Rectal smooth muscle tissue (tissue), 1 donor: ENCODE results near the gene BIRC2.

Source experiments
- H3K27ac ChIP-seq: one replicate; pipeline ENCODE4 v1.7.0; 2013; ENCODE audit warnings: low read depth, low read length, inconsistent platforms
- H3K27me3 ChIP-seq: one replicate; pipeline ENCODE4 v1.7.0; 2013; ENCODE audit warnings: low read length; ENCODE audit not compliant: control insufficient read depth, insufficient read depth
- H3K36me3 ChIP-seq: one replicate; pipeline ENCODE4 v1.7.0; 2013; ENCODE audit warnings: low read length; ENCODE audit not compliant: control insufficient read depth, insufficient read depth
- H3K4me1 ChIP-seq: one replicate; pipeline ENCODE4 v1.7.0; 2013; ENCODE audit warnings: low read length; ENCODE audit not compliant: control insufficient read depth, insufficient read depth
- H3K4me3 ChIP-seq: one replicate; pipeline ENCODE4 v1.7.0; 2013; ENCODE audit warnings: low read length
- H3K9ac ChIP-seq: one replicate; pipeline ENCODE4 v1.7.0; 2013; ENCODE audit warnings: low read length

BIRC2 gene

GRCh38 chr11:102416976-102417375 lies 70.0 kb downstream of the BIRC2 start:
- no peak overlapping the region for H3K9ac ChIP-seq
- peaks cover 2% of the 10 kb centered on the region for H3K4me1 ChIP-seq
- no peak overlapping the region for H3K4me3 ChIP-seq
- H3K27ac ChIP-seq: no peak overlapping the region
- H3K36me3 ChIP-seq: no peaks in the 10 kb centered on the region
- H3K27me3 ChIP-seq: no peaks in the 10 kb centered on the region

DNA sequence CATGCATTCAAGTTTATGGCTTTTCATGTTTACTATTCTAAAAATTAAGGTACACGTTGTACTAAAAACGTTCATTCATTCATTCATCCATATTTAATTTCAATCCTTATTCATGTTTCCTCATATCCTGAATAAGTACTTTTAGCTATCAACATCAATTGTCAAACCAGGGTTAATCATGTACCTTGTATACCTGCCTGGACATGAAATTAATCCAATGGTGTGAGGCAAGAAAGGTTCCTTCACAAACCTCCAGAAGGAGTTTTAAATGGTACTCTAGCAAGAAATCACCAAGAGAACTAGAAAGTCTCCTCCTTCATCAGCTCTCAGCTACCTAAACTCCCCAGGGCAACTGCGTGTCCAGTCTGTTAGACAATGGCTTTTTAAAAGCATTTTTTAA lies 72.2 kb downstream of the BIRC2 start:
- H3K4me1 ChIP-seq: peaks cover 8% of the 10 kb centered on the region
- no peaks in the 10 kb centered on the region for H3K27me3 ChIP-seq
- no peak overlapping the region for H3K4me3 ChIP-seq
- no peak overlapping the region for H3K9ac ChIP-seq
- no peaks in the 10 kb centered on the region for H3K36me3 ChIP-seq
- H3K27ac ChIP-seq: no peak overlapping the region

DNA sequence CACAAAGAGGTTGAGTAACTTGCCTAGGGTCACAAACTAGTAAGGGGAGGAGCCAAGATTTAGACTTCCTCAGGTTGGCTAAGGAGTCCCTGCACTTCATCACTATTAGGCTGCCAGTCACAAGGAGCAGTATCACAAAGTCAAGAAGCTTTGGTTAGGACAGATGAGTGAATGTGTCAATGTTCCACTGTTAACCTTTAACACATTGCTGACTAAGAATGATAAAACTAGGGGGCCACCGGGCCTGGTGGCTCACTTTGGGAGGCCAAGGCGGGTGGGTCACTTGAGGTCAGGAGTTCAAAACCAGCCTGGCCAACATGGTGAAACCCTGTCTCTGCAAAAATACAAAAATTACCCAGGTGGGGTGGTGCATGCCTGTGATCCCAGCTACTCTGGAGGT lies 73.5 kb downstream of the BIRC2 start:
- Histone ChIP-seq H3K27me3 (no peaks in the 10 kb centered on the region), H3K4me3 (no peak overlapping the region), H3K36me3 (no peaks in the 10 kb centered on the region), H3K9ac (no peak overlapping the region), H3K27ac (no peak overlapping the region), H3K4me1 (peaks cover 8% of the 10 kb centered on the region)

DNA sequence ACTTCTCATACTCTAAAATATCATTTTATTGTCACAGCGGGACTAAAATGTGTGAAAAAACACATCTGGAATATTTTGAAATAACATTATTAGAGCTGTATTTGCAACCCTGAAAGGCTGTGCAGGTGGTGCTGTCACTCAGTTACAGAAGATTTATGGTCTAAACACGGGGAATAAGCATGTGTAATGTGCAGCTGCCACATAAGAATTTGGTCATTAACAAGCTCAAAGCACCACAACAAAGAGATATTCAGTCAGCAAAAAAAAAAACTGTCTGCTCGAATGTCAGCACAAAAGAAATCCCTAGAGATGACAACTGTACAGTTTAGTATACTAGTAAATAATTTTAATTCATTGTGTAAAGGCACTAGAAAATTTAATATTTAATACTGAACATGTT lies 74.2 kb downstream of the BIRC2 start:
- H3K4me3 ChIP-seq: no peak overlapping the region
- no peaks in the 10 kb centered on the region for H3K36me3 ChIP-seq
- H3K4me1 ChIP-seq: peaks cover 8% of the 10 kb centered on the region
- H3K9ac ChIP-seq: no peak overlapping the region
- H3K27me3 ChIP-seq: no peaks in the 10 kb centered on the region
- H3K27ac ChIP-seq: no peak overlapping the region

GRCh38 chr11:102422817-102423712 lies 76.1 kb downstream of the BIRC2 start:
- H3K9ac ChIP-seq: no peak overlapping the region
- no peaks in the 10 kb centered on the region for H3K27me3 ChIP-seq
- H3K27ac ChIP-seq: peak overlapping the region; percentile 54
- H3K4me1 ChIP-seq: peaks cover 8% of the 10 kb centered on the region
- H3K4me3 ChIP-seq: no peak overlapping the region
- no peaks in the 10 kb centered on the region for H3K36me3 ChIP-seq

GRCh38 chr11:102423936-102424335 lies 76.9 kb downstream of the BIRC2 start:
- Histone ChIP-seq H3K9ac (no peak overlapping the region), H3K4me1 (peaks cover 8% of the 10 kb centered on the region)

DNA sequence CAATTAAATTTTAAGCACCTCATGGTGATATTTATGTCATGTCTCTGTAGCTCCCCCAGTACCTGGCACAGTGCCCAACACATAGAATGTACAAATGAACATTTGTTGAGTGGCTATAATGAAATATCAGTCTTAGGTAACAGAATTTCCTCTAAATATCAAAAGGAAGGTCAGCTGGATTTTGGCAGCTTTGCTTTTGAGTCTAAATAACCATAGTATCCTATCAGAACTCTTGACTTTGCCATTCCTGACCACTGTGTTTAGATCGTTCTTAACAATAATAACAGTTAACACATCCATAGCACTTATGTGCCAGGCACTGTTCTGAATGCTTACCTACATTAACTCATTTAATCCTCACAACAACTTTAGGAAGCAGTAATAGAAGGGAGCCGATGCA lies 79.0 kb downstream of the BIRC2 start:
- Histone ChIP-seq H3K36me3 (no peaks in the 10 kb centered on the region), H3K27me3 (no peaks in the 10 kb centered on the region), H3K4me1 (peaks cover 21% of the 10 kb centered on the region), H3K4me3 (no peak overlapping the region), H3K27ac (no peak overlapping the region), H3K9ac (no peak overlapping the region)

More at GRCh38 chr11:102423936-102424335, 76.9 kb downstream of the BIRC2 start:
- no peaks in the 10 kb centered on the region for H3K36me3 ChIP-seq
- no peak overlapping the region for H3K27ac ChIP-seq
- no peaks in the 10 kb centered on the region for H3K27me3 ChIP-seq
- H3K4me3 ChIP-seq: no peak overlapping the region

DNA sequence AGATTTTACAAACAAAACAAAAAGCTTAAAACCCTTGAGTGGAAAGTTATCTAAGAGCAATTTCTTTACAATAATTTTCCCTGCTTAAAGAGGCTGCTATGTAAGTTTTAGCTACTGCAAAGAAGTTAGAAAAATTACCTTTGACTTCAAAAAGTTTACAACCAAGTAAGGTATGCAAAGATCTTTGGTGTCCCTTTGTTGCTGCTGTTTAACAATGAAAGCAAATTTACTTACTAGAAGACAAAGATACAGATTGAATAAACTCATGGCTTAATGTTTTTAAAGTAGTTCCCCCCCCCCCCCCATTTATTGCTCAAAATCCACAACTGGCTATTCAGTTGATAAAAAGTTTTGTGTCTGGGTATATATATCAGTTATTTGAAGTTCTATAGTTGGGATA lies 79.6 kb downstream of the BIRC2 start:
- H3K27ac ChIP-seq: no peak overlapping the region
- H3K4me3 ChIP-seq: no peak overlapping the region
- H3K4me1 ChIP-seq: peaks cover 21% of the 10 kb centered on the region
- H3K9ac ChIP-seq: no peak overlapping the region
- H3K27me3 ChIP-seq: no peaks in the 10 kb centered on the region
- peaks cover 2% of the 10 kb centered on the region for H3K36me3 ChIP-seq

DNA sequence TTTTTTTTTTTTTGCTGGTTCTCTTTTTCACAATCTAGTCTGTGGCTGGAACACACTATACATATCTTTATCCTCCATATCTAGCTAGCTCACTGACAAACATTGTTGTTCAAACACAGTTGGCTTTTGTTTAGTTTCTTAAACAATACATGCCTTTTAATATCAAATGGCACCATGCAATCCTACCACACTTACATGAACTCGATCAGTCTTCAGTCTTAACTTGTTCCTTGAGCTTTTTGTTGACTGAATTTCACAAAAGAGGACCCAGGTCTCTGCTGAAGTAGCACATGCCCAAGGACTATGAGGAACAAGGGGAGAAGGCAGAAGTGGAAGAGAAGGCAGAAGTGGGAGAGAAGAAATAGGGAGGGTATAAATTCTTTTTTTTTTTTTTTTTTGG lies 80.1 kb downstream of the BIRC2 start:
- no peak overlapping the region for H3K4me3 ChIP-seq
- peaks cover 21% of the 10 kb centered on the region for H3K4me1 ChIP-seq
- H3K36me3 ChIP-seq: peaks cover 2% of the 10 kb centered on the region
- no peaks in the 10 kb centered on the region for H3K27me3 ChIP-seq
- no peak overlapping the region for H3K27ac ChIP-seq
- no peak overlapping the region for H3K9ac ChIP-seq
